GM19240 (cell line): ENCODE results near the gene ZIC1.

Experiments used
- DNase-seq: peaks from one replicate; pipeline ENCODE4 v3.0.0; 2011; ENCODE audit warnings: low spot score; ENCODE audit not compliant: insufficient read length

Gene ZIC1

DNA sequence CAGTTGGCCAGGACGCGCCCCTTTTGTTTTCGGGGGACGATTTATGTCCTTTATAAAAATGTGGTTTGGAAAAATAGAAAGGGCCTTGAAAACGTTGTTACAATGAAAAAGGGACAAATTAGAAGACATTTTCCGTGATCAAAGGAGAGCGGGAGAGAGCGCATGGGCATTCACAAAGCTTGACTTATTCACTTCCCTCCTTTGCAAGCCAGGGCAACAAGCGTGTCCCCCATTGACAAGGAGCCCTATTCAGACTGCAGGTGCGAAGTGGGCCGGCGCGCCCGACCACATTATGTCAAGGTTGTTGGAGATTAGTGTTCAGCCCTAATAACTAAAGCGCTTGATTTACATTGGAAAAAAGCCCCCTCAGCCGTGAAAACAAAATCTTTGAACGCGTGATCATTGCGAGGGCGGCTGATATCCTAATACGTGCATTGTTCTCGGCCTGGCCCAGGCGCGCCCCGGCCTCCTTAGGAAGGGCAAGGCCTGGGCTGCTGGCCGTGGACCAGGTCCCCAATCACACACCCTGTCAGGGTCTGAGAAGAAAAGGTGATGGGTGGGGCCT is 28.7 kb upstream of the ZIC1 start:
- no peak for DNase-seq

DNA sequence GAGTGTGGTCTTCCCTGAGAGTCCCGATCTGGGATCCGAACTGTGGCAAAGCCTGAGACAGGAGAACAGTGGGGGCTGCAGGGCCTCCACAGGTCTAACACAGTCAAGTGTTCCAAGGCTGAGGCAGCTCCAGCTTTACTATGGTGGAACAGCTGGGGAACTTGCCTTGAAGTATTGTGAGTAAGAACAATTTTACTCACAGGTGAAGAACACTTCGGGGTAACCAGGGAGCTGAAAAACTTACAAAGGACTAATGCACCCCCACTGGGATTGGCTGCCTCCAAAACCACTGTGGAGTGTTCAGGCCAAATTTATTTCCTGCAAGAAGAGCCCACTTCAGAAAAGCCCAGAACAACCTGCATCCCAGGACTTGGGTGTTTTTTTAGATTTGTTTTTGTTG is 28.2 kb upstream of the ZIC1 start:
- no peak for DNase-seq

DNA sequence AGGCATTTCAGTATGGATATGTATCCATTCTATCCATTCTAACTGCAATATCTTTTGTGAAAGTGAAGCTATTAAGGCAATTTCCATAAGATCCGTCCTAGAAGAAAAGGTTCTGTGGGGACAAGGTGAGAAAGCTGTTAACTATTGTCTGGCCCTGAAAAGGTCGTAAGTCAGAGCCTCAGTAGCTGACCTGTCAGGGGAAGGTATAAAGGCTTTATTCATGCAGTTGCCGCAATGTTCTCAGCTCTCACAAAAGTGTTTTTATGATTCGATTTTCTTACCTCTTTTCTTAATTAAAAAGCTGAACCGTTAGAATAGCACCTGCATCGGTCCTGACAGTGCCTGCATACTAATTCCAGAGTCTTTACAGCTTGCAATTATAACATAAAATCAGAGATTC is 27.6 kb upstream of the ZIC1 start:
- no peak for DNase-seq

DNA sequence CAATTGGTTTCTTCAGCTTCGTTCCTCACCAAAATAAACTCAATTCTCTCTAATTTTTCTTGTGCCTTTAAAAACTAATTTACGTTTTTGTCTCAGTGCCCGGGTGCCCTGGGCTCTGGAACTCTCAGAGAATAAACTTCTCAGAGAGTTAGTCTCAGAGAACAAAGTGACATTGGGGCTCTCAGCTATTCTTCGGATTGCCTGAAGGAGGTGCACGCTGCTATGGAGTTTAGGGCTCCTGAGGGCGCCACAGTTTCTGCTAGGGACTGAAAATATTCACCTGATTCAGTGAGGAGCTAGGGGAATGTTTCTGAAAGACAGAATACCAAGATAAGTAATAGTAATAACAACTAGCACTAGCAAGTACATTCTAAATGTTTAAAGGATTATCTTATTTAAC is 25.5 kb upstream of the ZIC1 start:
- DNase-seq = no peak

DNA sequence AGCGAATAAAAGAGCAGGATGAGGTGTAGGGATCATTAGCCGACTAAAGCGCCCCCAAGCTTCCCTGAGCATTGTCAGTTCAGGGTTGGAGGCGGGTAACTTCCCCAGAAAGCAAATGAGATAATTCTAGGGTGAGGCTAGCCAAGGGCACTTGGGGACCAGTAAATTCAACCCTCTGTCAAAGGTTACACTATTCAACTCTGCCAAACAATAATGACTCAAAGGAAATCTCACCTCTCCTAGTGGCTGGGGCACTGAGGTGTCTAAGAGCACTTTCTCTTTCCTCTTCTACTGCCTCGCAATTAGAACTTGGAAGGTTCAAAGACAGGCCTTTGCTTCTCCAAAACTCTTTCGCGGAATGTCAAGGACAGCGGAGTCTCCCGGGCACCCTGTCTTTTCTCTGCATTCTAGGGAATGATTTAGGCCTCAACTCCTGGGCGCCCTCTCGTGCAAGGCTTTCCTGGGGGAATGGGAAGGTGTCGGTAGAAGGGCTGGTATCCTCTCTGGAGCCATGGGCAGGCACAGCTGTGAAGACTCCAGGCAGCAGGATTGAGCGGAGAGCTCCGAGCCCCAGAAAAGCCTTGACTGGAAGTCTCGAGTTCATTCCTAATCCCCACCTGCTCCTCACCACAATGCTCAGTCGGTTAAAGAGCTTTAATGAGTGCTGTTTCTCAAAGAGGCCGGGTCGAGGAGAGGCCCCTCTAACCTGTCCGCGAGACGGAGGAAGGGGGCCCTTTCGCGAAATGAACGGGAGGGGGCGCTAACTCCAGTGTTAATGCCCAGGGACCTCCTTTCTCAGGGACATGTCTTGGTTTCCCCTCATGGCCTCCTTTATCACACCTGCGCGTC is 24.7 kb upstream of the ZIC1 start:
- DNase-seq = no peak

DNA sequence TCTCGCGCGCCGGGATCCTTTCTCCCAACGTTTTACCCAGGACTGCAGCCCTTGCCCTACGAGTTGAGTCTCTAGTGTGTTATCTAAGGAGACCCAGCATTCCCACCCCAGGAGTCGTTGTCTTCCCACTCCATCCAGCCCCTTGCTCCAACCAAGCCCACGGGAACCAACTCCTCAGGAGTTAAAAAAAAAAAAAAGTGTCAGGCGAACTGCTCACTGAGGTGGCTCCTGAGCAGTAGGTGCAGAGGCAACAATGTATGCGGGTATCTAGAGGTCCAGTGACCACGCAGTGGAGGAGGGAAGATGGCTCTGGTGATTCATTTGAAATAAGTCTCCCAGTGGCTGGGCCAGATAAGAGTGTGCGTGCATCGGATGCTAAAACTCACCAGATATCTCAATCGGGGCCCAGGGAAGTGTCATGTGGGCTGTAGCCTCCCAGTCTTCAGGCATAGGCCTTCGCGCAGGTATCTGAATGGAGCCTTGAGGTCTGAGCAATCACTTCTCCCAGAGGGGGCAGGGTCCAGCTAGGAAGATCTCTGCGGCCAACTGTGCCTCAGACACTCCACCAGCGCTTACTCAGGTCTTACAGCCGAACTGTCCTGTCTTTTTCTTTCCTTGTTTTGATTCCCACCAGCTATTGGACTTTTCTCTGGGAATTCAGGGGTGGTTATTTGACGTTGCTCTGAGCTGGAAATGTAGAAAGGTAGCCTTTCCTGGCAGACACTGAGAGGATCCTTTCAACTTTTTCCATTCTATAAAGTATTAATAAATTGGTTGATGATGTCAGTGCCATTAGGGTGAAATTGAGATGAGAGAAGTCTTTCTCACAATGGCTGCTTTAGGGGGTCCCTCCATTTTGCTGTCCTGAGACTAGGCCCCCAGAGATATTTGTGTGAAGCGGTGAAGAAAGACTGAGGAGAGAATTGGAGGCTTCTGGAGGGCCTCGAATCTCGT is 23.8 kb upstream of the ZIC1 start:
- no peak for DNase-seq

DNA sequence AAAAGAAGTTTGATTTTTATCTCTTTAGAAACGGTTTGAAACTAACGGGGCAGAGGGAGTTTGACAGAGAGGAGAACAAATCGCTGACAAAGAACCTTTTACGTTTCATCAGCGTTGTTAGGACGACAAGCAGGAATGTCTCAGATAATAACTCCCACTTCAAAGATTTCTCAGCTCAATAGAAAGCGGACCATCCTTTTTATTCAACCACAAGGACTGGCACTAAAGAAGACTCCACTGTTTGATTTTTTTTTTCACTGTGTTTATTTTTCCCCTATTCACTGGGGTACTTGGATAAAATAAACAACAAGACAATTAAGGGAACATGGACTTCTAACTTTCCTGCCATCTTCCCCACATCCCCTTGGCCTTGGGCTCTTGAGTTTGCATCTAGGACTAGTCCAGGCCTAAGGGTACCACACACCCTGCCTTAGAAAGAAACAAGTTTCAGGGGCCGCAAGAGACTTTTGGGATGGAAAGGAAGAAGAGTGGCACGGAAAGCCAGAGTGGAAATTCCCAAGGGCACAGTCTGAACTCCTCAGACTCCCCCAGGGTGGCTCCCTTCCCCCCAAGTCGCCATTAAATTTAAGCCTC is 21.8 kb upstream of the ZIC1 start:
- no peak for DNase-seq

DNA sequence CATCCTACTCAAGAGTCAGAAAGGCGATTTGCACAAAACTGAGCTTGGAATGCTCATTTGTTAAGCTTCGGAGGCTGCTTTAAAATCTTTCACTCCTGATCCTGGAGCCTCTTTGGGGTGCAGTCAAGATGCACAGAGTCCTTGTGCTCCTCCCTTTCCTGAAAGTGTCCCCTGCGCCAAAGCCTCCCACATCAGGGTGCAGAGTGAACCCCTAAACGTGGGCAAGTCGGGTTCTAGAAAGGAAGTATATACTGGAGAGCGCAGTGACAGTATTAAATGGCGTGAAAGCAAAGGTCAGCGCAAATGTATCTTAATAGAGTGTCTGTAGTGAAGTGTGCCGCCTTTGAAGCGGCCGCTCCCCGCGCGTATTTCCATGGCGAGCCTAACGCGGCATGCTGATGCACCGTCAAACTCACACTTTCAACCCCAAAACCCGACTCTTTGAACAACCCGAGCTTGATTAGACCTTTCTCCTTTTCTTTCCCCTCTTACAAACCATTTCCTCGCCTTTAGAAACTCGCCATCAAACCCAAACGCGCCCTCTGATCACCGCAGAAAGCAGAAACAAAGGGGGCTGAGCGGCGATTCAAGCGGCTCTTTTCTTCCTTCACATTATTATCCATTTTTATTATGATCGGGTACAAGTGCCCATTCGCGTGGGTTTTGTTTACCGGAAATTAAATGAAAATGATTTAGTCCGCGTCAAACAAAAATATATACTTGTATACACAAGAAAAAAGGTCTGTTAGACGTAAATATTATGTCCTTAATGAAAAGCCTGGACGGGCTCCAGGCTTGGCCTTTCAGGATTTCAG is 21.1 kb upstream of the ZIC1 start:
- DNase-seq = no peak

DNA sequence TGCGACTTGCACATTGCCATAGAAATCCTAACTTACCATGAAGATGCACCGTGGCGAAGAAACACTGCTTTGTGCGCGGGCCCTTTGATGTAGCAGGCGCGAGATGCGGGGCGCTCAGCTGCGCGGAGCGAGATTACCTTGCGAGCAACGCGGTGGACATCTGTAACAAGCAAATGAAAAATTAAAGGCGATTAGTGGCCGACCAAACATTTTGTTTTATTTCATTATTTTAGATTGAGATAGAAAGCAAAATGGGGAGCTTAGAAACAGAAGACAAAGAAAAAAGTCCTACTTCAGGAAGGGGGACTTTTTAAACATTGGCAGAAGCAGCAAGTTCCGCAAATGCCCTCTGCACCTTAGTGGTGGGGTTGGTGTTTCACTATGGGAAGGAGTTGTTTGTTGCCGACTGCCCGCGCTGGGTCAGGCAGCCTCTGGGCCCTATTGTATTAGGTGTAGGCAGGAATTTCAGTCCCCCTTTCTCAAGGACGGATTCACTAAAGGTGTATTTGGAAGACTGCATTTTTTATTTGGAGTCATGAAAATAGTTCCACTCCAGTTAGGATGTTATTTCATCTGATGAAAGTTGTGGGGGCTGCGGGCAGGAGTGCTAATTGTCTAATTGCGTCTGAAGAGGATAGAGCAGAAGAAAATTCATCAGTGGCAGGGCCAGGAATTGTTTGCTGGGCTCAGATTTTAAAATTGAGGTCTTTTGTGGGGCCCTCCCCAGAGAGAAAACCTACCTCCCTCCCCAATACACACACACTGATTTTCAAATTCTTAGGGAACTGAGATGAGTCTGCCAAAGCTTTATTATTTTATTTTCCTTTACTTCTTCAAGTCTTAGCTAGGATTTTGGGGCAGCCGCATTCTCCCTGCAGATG is 20.2 kb upstream of the ZIC1 start:
- DNase-seq = no peak

DNA sequence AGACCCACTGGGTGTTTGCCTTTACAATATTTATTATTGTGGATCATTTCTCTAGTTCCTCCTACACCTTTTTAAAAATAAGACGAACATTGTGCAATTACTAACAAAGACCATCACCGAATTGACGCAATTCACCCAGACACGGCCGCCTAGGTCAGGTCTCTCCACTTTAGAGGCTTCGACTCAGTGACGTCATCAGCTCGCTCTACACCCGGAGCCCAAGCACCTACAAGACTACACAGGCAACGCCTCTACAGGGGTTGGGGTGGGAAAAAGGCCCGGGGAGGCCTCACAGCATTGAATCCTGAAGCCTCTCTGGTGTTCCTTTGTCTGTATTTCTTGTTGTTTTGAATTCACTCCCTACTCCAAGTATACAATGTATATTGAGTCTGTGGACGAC is 19.4 kb upstream of the ZIC1 start:
- no peak for DNase-seq

DNA sequence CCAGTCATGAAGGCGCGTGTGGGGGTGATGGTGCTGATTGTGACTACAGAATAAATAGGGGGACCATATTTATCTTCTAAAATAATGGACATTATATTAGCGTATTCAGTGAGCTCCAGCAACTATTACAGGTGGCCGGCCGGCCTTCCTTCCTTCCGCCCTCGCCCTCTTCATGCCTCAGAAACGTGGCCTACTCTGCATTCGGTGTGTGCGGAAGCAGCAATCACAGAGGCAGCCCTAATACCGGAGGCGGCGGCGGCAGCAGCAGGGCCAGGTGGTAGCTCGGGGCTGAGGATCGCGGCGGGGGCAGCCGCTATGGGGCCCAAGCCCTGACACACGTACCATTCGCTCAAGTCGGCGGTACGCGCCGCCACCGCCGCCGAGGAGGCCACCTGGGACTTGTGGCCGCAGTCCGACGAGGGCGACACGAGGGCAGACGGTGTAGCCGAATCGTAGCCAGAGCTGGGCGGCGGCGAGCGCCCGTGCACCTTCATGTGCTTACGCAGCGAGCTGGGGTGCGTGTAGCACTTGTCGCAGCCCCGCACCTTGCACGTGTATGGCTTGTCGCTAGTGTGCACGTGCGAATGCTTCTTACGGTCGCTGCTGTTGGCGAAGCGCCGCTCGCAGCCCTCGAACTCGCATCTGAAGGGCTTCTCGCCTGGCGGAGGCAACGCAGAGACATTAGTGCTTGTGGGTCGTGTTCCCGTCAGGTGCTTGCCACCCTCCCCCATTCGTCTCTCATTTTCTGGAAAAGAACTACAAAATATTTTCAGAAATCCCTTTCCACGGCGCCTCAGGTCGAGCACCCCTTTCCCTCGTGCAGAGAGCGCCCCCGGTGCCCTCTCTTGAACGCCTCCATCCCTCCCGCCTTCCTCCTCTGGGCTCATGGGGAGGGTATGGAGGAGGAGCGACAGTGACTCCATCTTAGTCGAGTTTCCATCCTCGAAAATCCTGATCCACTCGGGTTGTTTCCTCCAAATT is 18.3 kb upstream of the ZIC1 start:
- no peak for DNase-seq

DNA sequence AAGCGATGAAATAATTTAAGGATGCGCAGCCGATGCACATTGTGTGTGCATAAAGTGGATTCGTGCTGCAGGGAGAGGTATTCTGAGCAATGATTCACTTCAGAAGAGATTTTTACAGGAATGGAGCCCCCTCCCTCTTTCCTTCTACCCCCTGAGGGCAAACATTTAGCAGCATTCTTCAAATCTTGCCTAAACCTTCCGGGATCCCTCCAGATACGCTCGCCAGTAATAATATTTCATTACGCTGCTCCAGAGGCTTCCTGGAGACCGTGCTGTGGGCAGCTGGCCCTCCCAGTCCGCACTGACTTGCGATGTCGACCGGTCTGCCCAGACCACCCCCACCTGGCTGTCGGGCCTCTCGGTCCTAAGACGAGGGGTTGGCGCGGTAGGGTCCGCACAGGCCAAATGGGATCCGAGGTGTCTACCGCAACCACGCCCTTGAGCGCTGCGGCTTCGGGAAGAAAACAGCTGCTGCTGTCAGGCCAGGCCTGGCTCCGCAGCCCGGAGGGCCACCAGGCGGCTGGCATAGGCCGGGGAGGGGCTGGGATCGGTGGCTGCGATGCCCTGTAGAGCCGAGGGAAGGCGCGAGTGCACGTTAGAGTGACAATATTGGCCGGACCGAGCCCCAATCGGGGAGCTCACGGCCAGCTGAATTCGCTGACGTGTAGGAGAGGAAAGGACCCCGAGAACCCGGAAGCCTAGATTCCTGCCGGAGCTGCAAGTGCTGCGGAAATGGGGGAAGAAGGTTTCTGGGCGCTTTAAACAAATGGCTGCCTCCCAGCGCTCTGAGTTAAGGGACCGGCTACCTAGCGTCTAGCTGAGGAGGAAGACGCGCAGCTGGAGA is 17.2 kb upstream of the ZIC1 start:
- DNase-seq = no peak

DNA sequence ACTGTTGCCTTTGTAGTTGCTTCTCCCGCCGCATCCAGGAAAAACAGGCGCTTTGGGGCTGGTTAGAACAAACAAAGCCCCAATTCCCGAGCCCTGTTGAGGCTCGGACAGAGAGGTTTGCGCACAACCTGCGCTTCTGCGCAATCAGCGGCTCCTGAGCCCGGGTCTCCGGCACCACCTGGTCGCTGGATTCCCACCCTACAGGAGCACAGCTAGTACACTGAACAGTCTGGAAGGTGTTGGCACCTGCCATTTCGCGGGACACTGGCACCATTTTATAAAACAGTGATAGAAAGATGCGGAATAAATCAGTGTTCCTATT is 16.6 kb upstream of the ZIC1 start:
- DNase-seq = no peak

DNA sequence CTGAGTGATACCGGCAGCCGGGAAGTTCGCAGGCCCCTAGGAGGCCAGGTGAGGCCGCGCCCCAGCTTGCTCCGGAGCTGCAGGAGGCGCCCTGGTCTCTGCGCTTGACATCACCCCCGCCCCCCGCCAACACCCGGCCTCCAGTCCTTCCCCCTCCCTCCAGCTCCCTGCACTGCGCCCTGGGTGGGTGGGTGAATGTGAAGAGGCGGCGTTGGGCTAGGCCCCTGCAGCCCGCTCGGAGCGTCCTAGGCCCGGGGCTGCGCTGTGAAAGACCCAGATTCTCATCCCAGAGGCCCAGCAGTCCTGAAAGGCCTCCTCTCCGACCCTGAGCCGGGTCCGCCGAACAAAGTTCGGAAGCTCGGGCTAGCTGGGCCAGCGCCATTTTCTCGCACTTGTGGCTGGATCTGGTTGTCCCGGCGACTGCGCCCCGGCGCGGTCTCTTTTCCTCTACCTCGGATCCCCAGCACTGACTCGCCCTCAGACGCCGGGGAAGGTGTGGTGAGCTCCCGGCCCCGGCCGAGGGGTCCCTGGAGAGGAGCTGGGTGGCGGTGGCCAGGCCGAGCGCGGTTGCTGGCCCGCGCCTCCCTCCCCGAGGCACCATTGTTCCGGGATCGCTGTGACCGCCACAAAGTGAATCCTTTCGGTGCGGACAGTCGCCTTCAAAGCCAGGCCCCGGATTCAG is 15.8 kb upstream of the ZIC1 start:
- no peak for DNase-seq

DNA sequence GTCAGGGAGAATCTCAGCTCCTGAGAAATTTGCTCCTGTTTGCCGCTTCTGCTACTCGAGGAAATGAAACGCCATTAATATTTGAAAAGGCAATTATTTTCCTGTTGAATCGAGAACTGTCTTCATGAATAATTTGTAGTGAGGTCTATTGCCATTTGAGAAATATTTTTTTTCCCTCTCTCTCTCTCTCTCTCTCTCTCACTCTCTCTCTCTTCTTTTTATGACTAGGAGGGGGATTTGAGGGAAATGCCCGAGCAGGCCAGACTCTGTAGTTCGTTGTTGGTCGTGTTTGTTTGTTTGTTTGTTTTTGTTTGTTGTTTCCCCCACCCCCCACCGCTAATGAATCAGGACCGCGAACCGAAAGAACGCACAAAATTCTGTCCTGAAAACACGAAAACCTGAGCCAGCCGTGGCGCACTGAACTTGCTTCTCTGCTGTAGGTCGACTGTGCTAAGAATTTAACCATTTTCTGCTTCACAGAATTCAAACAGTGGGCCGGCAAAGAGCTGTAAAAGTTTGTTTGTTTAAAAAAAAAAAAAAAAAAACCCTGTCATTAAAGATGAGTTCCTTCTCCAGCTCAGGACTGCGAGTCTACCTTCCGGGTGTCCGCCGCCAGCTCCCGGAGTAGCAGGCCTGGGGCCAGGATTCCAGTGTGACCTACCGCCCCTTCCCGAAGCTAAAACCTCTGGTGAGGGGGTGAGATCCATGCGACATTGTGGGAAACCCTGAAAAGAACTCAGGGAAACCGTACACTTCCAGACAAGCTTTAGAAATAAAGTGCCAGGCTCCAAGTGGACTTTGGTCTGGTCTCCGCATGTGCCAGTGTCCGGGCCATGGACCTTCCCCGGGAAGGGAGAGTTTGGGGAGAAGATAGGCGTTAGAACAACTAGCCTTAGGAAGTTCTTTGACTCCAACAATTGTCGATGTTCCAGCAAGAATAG is 15.0 kb upstream of the ZIC1 start:
- DNase-seq = no peak

DNA sequence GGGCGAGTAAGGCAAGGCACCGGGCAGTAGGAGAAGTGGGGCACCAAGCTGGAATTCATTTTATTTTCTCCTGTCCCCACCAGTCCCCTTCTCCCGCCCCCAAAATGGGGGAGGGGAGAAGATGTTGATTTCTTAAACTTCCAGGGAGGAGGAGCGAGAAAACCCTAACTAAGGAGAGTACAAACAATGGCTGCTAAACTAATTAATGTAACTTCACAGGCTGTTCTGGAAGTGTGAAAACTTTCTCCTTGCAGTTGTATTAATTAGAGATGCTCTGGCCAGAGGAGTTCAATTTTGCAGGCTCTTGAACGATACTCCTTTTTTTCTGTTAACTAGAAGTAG is 14.3 kb upstream of the ZIC1 start:
- DNase-seq = no peak
